ENCODE measurements around the gene ATP5F1A.

ATP5F1A gene

GRCh38 chr18:46046126-46046525 is 52.0 kb downstream of the ATP5F1A start:
- Histone ChIP-seq H3K9me3 (replicated peaks; ENCODE audit: insufficient read depth, low read length) (no peaks in the 10 kb centered on the region), H4K20me1 (ENCODE audit: insufficient read depth, low read length) (no peaks in the 10 kb centered on the region), H3K4me2 (ENCODE audit: low read depth, low read length) (no peak overlapping the region), H3K79me2 (ENCODE audit: low read length) (no peaks in the 10 kb centered on the region), H3K27ac (ENCODE audit: low read length) (no peak overlapping the region), H3K4me1 (ENCODE audit: low read length) (peaks cover 9% of the 10 kb centered on the region), H3K9ac (ENCODE audit: low read length) (no peak overlapping the region), H3K4me3 (ENCODE audit: low read length) (no peak overlapping the region), H3K36me3 (replicated peaks; ENCODE audit: insufficient read depth, low read length) (no peaks in the 10 kb centered on the region), H3K9me2 (replicated peaks; ENCODE audit: insufficient read depth, low read length) (no peaks in the 10 kb centered on the region), H3K27me3 (replicated peaks; ENCODE audit: insufficient read depth, low read length) (no peaks in the 10 kb centered on the region), H2AFZ (ENCODE audit: low read length) (no peak overlapping the region), H3F3A (ENCODE audit: insufficient read depth, low read length) (no peaks in the 10 kb centered on the region)
- TF ChIP-seq CTCF (IDR thresholded peaks at IDR 0.05; ENCODE audit: low read length), result no peak
- DNase-seq, result no peak

DNA sequence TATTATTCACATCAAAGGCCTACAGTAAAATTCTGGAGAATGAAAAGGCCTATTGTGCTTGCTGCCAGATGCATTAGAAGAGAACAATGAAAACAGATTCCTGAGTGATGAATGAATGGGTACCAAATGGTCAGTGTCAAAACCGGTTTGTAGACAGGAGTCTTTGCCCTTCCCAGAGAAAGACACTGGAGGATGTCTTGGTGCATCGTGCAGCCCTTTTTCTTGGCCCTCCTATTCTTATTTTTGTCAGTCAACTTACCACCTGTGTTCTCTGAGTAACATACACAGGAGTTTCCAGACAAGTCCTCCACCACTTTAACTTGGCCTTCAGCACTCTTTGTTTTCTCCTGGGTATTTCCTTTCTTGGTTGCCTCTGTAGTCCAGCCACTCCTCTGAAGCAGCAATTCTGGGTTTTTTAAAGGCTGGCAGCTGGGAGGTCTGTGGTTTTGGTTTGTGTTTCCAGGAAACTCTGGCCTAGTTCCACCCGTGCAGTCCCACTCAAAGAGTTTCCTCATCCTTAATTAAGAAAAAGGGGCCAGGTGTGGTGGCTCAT is 55.4 kb downstream of the ATP5F1A start:
- H3K9ac ChIP-seq (ENCODE audit: low read length), result no peak overlapping the region
- TF ChIP-seq EZH2phosphoT487 (IDR thresholded peaks at IDR 0.05; ENCODE audit: low read length) (no peak), CTCF (IDR thresholded peaks at IDR 0.05; ENCODE audit: low read length) (no peak), EZH2 (optimal IDR thresholded peaks at IDR 0.05; ENCODE audit: low read depth, low read length) (no peak)
- no peak overlapping the region for H3K4me2 ChIP-seq (ENCODE audit: low read depth, low read length)
- no peaks in the 10 kb centered on the region for H3F3A ChIP-seq (ENCODE audit: insufficient read depth, low read length)
- H3K9me2 ChIP-seq (replicated peaks; ENCODE audit: insufficient read depth, low read length), result no peaks in the 10 kb centered on the region
- H3K79me2 ChIP-seq (ENCODE audit: low read length), result no peaks in the 10 kb centered on the region
- no peak overlapping the region for H2AFZ ChIP-seq (ENCODE audit: low read length)
- H3K27ac ChIP-seq (ENCODE audit: low read length), result no peak overlapping the region
- H3K9me3 ChIP-seq (replicated peaks; ENCODE audit: insufficient read depth, low read length), result no peaks in the 10 kb centered on the region
- no peak for DNase-seq
- H3K27me3 ChIP-seq (replicated peaks; ENCODE audit: insufficient read depth, low read length), result no peaks in the 10 kb centered on the region
- H3K36me3 ChIP-seq (replicated peaks; ENCODE audit: insufficient read depth, low read length), result no peaks in the 10 kb centered on the region
- H3K4me1 ChIP-seq (ENCODE audit: low read length), result peaks cover 7% of the 10 kb centered on the region
- H4K20me1 ChIP-seq (ENCODE audit: insufficient read depth, low read length), result no peaks in the 10 kb centered on the region
- H3K4me3 ChIP-seq (ENCODE audit: low read length), result no peak overlapping the region

- Histone ChIP-seq H3K9ac (ENCODE audit: low read length) (no peak overlapping the region), H3K27me3 (replicated peaks; ENCODE audit: insufficient read depth, low read length) (no peaks in the 10 kb centered on the region), H3F3A (ENCODE audit: insufficient read depth, low read length) (no peaks in the 10 kb centered on the region), H3K27ac (ENCODE audit: low read length) (no peak overlapping the region), H3K4me2 (ENCODE audit: low read depth, low read length) (no peak overlapping the region), H3K36me3 (replicated peaks; ENCODE audit: insufficient read depth, low read length) (no peaks in the 10 kb centered on the region), H3K9me2 (replicated peaks; ENCODE audit: insufficient read depth, low read length) (no peaks in the 10 kb centered on the region), H4K20me1 (ENCODE audit: insufficient read depth, low read length) (no peaks in the 10 kb centered on the region), H3K4me3 (ENCODE audit: low read length) (no peak overlapping the region), H3K79me2 (ENCODE audit: low read length) (no peaks in the 10 kb centered on the region), H2AFZ (ENCODE audit: low read length) (no peak overlapping the region), H3K4me1 (ENCODE audit: low read length) (peaks cover 7% of the 10 kb centered on the region), H3K9me3 (replicated peaks; ENCODE audit: insufficient read depth, low read length) (no peaks in the 10 kb centered on the region)
- TF ChIP-seq EZH2phosphoT487 (IDR thresholded peaks at IDR 0.05; ENCODE audit: low read length) (no peak), CTCF (IDR thresholded peaks at IDR 0.05; ENCODE audit: low read length) (no peak), EZH2 (optimal IDR thresholded peaks at IDR 0.05; ENCODE audit: low read depth, low read length) (no peak)
- no peak for DNase-seq
Observed at GRCh38 chr18:46040747-46041104, 57.4 kb downstream of the ATP5F1A start.
